Fibroblast of pulmonary artery (primary cell): ENCODE measurements around the gene EGF.

Experiments
- DNase-seq: peaks from one replicate; pipeline ENCODE4 v3.0.0-alpha.2; 2010; ENCODE audit warnings: low read depth
- H3K4me3 ChIP-seq: replicated peaks from 2 replicates; pipeline ENCODE4 v1.5.1; 2011; ENCODE audit warnings: low read depth, mild to moderate bottlenecking, control low read depth, low read length, moderate library complexity
- CTCF ChIP-seq: IDR thresholded peaks from 2 replicates; pipeline ENCODE4 v1.5.1; 2011; ENCODE audit warnings: mild to moderate bottlenecking, control low read depth, low read length, inconsistent platforms; ENCODE audit errors: missing control alignments

The EGF gene

GRCh38 chr4:110059556-110060191 is 147.0 kb downstream of the EGF start:
- no peak for TF ChIP-seq CTCF
- DNase-seq, result peak; percentile 14
- no peak overlapping the region for H3K4me3 ChIP-seq

- no peak overlapping the region for H3K4me3 ChIP-seq
- TF ChIP-seq CTCF, result no peak
- DNase-seq, result no peak
These were observed 148.4 kb downstream of the EGF start for GRCh38 chr4:110061076-110061475.
